ENCODE measurements around the gene GGA2. TPM values are rescaled to one million over a fixed set of nuclear protein-coding genes. Genes with fewer than 3 reads are reported as not detected.
A peak's percentile ranks its signal among the peaks of the same experiment; 100 is the strongest.

The GGA2 gene
- total RNA-seq, 8 experiments from 2014 or later, result 14.3 to 50.0 (median 19.8) TPM

DNA sequence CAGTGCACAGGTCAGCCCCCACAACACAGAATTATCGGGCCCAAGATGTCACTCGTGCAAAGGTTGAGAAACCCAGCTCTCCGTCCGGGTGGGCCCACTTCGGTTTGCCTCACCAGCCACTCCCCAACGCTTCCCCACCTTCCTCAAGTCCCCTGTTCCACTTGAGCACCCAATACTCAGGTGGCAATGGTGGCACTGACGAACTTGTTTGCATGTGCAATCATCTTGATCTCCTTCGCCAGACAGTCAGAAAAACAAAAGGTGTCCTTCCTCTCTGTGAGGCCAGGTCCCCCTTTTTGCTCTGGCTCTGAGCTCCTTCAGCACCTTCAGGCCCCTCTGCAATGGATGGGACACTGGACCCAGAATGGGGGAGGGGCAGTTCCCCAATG lies 3.7 kb downstream of the GGA2 start:
- H3K4me1 ChIP-seq (replicated peaks in 1 of 2), result peaks cover 34 to 35% of the 10 kb centered on the region in 2 donors
- ATAC-seq (replicated peaks in 6 of 8), result no peak
- H3K27ac ChIP-seq, result no peak overlapping the region
- H3K4me3 ChIP-seq, result no peak overlapping the region
- WGBS, 10 experiments, result 90 to 100% (median 95%) methylated on average over 2 to 6 of the region's 8 CpGs; no CpG with 5 or more reads in 6 of the 10 experiments
- in situ Hi-C loops (cut with MboI; ENCODE audit: low pct_unique_long_range_greater_than_20kb in 2 of 9, low sequenced_read_pairs in 9 of 9, unreplicated experiment in 9 of 9), result no loop called here

DNA sequence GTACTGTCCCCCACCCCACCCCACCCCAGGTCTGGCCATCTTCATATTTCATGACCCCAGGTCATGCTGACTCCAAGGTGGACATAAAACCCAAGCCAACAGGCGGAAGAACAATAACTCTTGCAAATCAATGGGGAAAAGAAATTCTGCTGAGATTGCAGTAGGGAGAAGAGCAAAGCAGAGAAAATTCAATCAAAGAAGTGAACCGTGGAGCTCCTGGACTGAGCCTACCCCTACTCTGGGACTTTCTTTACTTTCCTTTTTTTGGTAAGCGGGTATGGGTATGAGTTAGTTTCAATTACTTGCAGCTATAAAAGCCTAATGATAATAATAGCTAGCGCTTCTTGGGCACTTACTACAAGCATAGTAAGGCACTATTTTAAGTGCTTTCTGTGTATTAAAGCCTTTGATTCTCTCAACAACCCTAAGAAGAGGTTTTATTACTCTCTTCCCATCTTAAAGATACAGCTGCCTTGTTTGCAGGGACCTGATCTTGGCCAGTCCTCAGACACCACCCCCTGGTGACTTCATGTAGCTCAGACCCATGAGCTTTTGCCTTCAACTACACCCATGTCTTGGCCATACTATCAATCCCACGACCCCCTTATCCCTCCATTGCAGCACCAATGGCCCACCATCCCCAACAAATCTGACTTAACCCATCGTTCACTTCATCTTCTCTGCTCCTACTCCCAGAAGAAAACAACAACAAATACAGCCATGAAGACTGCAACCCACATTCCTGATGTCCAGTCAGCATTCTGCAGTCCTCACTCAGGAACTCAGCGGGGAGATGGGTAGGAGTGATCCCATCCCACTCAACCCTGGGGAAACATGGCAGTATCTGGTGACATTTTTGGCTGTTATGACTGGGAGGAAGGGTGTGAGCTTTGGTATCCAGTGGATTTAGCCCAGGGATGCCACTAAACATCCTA lies 4.4 kb downstream of the GGA2 start:
- WGBS, 10 experiments, result 0 to 100% (median 60%) methylated on average over 1 to 4 of the region's 7 CpGs; no CpG with 5 or more reads in 2 of the 10 experiments
- in situ Hi-C loops (cut with MboI; ENCODE audit: low pct_unique_long_range_greater_than_20kb in 2 of 9, low sequenced_read_pairs in 9 of 9, unreplicated experiment in 9 of 9), result no loop called here
- H3K27ac ChIP-seq, result no peak overlapping the region
- H3K4me3 ChIP-seq, result peak overlapping the region in 3 of 5 donors; percentile 6 to 12 (median 10)
- ATAC-seq (replicated peaks in 6 of 8), result no peak
- H3K4me1 ChIP-seq (replicated peaks in 1 of 2), result peaks cover 34 to 35% of the 10 kb centered on the region in 2 donors

DNA sequence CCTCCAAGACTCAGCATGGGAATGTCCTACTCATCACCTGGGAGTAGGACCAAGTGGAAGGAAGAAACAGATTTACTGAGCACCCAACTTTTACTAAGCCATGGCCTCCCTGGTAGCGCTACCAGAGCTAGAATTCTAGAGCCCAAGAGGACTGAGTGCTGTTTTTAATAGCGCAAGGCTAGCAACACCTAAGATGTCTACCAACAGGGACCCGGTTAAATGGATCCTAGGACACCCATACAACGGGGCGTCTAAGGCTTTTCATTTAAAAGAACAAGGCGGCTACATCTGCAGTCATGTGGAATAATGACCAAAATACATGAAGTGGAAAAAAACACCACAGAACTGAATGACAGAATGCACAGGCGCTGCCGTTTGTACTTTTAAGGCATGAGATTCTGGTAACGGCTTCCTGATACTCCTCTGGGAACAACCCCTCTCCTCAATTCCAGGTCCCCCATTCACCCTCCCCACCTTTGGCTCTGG lies 5.1 kb downstream of the GGA2 start:
- WGBS, 10 experiments, result 0 to 100% (median 78%) methylated on average over 1 to 9 of the region's 9 CpGs
- in situ Hi-C loops (cut with MboI; ENCODE audit: low pct_unique_long_range_greater_than_20kb in 2 of 9, low sequenced_read_pairs in 9 of 9, unreplicated experiment in 9 of 9), result no loop called here
- peak overlapping the region; percentile 11 to 64 for H3K27ac ChIP-seq
- peak overlapping the region in 3 of 5 donors; percentile 6 to 12 (median 10) for H3K4me3 ChIP-seq
- peaks cover 34 to 35% of the 10 kb centered on the region in 2 donors for H3K4me1 ChIP-seq (replicated peaks in 1 of 2)
- ATAC-seq (replicated peaks in 6 of 8), result peak in 4 of 8 experiments; percentile 1 to 17 (median 10)

DNA sequence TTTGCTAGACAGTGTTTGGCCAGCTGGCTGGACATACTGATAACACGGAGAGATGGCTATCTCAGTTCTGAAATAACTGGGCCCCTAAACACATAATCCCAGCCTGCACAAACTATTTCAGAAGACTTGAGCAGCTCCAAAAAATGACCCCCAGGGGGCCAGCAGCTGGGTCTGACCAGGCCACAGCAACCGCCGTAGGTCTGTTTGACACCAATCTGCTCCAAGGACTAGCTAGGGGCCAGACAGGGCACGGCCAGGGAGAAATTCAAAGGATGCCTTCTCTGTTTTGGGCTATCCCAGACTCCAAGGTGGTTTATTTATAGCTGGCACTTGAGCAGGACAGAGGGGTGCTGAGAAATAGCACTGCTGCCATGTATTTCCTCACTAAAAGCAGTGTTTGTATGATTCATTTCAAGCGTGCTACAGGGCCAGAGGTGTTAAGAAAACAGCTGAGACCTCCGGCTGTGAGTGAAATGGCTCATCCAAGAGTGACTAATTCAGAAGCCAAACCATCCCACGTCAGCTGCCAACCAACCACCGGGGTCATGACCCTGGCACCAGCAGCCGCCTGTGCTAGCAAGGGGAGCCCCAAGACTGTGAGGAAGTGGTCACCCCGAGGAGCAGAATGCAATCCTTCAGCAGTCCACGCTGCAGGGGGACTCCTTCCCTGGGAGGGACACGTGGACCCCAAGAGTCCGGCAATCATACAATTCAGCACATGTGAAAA lies 5.7 kb downstream of the GGA2 start:
- 9 to 80% (median 36%) methylated on average over 1 to 9 of the region's 13 CpGs; no CpG with 5 or more reads in 2 of the 10 experiments for WGBS, 10 experiments
- Histone ChIP-seq H3K4me1 (replicated peaks in 1 of 2) (peaks cover 34 to 35% of the 10 kb centered on the region in 2 donors), H3K27ac (peak overlapping the region; percentile 11 to 64), H3K4me3 (peak overlapping the region in 2 of 5 donors; percentile 6 to 10)
- in situ Hi-C loops (cut with MboI; ENCODE audit: low pct_unique_long_range_greater_than_20kb in 2 of 9, low sequenced_read_pairs in 9 of 9, unreplicated experiment in 9 of 9), result no loop called here
- ATAC-seq (replicated peaks in 6 of 8), result peak in 7 of 8 experiments; percentile 22 to 76 (median 67)

DNA sequence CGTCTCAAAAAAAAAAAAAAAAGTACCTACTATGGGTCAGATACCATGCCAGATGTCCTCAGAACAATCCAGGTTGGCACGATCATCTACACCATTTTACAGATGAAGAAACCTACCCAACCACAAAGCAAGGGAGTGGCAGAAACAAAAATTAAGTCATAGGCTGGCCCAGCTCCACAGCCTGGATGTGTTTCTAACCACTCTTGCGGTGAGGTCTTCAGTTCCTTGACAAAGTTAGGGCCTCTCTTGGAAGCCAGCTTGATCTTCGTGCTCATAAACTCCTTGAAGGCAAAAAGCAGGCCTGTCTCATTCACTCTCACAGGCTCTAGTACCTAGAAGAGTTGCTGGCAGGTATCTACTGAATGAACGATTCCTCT lies 6.2 kb downstream of the GGA2 start:
- Histone ChIP-seq H3K4me3 (no peak overlapping the region), H3K4me1 (replicated peaks in 1 of 2) (peaks cover 34 to 35% of the 10 kb centered on the region in 2 donors), H3K27ac (no peak overlapping the region)
- ATAC-seq (replicated peaks in 6 of 8), result peak in 2 of 8 experiments; percentile 4 to 13
- 20 to 100% (median 96%) methylated on average over 1 to 3 of the region's 5 CpGs; no CpG with 5 or more reads in 1 of the 10 experiments for WGBS, 10 experiments
- in situ Hi-C loops (cut with MboI; ENCODE audit: low pct_unique_long_range_greater_than_20kb in 2 of 9, low sequenced_read_pairs in 9 of 9, unreplicated experiment in 9 of 9), result no loop called here

DNA sequence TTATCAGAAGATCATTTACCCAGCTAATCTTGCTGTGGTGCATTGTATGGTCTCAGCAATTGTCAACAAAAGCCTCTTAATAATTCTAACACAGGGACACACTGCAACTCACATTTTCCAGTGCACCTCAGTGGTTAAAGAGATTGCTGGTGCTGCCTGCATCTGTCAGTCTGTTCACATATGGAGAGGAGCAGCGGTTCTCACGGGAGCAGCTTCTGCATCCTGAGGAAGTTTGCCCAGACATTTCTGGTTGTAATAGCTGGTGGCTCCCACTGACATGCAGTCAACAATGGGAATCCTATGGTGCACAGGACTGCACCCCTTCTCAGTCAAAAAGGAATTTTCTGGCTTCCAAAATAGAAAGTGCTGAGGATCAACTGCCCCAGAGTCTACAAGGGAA lies 7.8 kb downstream of the GGA2 start:
- 75 to 100% (median 92%) methylated on average over 1 to 2 of the region's 2 CpGs; no CpG with 5 or more reads in 7 of the 10 experiments for WGBS, 10 experiments
- in situ Hi-C loops (cut with MboI; ENCODE audit: low pct_unique_long_range_greater_than_20kb in 2 of 9, low sequenced_read_pairs in 9 of 9, unreplicated experiment in 9 of 9), result no loop called here

DNA sequence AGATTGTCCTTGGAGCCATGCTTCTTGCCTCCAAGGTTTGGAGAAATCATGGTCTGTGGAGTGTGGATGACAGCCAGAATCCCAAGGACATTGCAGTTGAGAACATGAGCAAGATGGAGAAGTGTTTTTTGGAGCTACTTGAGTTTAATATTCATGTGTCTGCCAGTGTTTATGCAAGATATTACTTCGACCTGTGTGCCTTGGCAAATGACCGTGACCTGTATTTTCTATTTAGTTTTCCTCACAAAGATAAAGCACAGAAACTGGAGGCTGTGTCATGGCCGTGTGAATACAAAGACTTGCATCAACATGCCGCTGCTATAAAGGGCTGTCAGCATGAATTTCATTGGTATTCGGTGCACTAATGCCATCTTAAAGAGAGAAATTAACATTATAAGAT lies 9.0 kb downstream of the GGA2 start:
- 58 to 100% (median 84%) methylated on average over 2 to 5 of the region's 5 CpGs for WGBS, 10 experiments
- Histone ChIP-seq H3K4me1 (replicated peaks in 1 of 2) (peaks cover 27 to 29% of the 10 kb centered on the region in 2 donors), H3K4me3 (no peak overlapping the region), H3K27ac (no peak overlapping the region)
- no peak for ATAC-seq (replicated peaks in 6 of 8)
- in situ Hi-C loops (cut with MboI; ENCODE audit: low pct_unique_long_range_greater_than_20kb in 2 of 9, low sequenced_read_pairs in 9 of 9, unreplicated experiment in 9 of 9), result no loop called here

More for the DNA sequence above, 7.8 kb downstream of the GGA2 start:
- peaks cover 29% of the 10 kb centered on the region in 2 donors for H3K4me1 ChIP-seq (replicated peaks in 1 of 2)
- H3K27ac ChIP-seq, result no peak overlapping the region
- H3K4me3 ChIP-seq, result no peak overlapping the region
- ATAC-seq (replicated peaks in 6 of 8), result no peak

DNA sequence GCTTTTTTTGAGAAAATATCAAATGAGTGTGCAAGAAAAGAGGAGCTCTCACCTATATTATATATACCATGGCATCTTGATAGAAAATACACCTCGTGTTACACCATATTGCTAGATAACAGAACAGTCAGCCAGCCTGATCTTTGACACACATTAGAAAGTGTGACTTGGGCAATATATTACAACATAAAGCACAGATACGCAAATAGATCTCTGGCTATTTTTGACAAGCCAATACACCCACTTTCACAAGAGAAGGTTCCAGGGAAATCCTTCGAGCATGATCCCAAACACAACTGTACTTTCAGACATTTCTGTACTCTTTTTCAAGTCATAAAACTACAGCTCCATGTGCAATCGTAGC lies 9.4 kb downstream of the GGA2 start:
- H3K4me3 ChIP-seq, result no peak overlapping the region
- ATAC-seq (replicated peaks in 6 of 8), result no peak
- H3K4me1 ChIP-seq (replicated peaks in 1 of 2), result peaks cover 22 to 26% of the 10 kb centered on the region in 2 donors
- 21 to 86% (median 65%) methylated on average over 1 to 4 of the region's 4 CpGs; no CpG with 5 or more reads in 3 of the 10 experiments for WGBS, 10 experiments
- no peak overlapping the region for H3K27ac ChIP-seq
- in situ Hi-C loops (cut with MboI; ENCODE audit: low pct_unique_long_range_greater_than_20kb in 2 of 9, low sequenced_read_pairs in 9 of 9, unreplicated experiment in 9 of 9), result no loop called here

DNA sequence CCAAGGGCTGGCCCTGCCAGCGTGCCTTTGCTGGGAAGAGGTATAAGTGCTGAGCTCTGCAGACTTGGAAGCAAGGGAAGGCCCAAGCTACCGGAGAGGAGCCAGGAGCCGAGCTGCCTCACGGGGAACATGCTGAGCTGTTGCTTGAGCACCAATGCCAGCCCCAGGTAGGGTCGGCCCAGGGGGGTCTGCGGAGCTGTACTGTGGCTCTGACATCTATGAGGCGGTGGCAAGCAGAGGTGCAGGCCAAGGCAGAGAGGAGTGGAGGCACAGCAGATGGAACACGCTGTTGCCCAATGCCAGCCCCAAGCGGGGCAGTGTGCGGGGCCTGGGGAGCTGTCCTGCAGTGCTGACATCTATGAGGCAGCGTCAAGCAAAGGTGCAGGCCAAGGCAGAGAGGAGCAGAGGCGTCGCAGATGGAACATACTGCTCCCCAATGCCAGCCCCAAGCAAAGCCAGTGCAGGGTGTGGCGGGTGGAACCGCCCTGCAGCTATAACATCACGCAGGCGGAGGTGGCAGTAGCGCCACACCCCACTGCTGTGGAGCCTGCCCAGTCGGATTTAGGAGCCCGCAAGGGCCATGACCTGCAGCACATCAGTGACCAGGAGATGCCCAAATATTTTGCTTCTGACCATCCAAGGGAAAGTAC lies 10.0 kb downstream of the GGA2 start:
- Histone ChIP-seq H3K27ac (no peak overlapping the region), H3K4me1 (replicated peaks in 1 of 2) (peaks cover 18 to 21% of the 10 kb centered on the region in 2 donors), H3K4me3 (no peak overlapping the region)
- ATAC-seq (replicated peaks in 6 of 8), result peak in 2 of 8 experiments; percentile 10 to 60
- in situ Hi-C loops (cut with MboI; ENCODE audit: low pct_unique_long_range_greater_than_20kb in 2 of 9, low sequenced_read_pairs in 9 of 9, unreplicated experiment in 9 of 9), result no loop called here
- 80 to 100% (median 94%) methylated on average over 1 to 17 of the region's 20 CpGs; no CpG with 5 or more reads in 5 of the 10 experiments for WGBS, 10 experiments

DNA sequence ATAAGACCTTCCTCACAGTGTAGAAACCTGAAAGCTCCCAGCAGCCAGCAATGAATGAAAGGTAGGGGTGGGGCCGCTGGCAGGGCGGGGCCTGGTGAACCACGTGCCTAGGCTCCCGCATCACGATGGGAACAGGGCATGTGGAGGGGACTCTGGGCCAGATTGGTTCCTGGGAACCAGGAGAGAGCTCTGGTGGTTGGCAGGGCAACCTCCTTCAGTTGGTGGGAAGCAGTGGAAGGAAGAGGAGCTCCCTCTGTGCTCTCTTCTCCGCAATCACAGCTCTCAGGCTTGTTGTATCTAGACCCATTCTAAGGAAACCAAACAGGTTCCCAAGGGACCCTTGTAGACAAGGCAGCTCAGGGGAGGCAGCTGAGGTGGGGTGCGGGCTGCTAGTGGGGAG lies 10.5 kb downstream of the GGA2 start:
- in situ Hi-C loops (cut with MboI; ENCODE audit: low pct_unique_long_range_greater_than_20kb in 2 of 9, low sequenced_read_pairs in 9 of 9, unreplicated experiment in 9 of 9), result loop anchor here in 1 of 9 experiments (25.0 kb wide), 1 partner anchor 112 kb away; no protein-coding TSS in a partner anchor
- no peak overlapping the region for H3K4me3 ChIP-seq
- no peak overlapping the region for H3K27ac ChIP-seq
- peaks cover 13 to 15% of the 10 kb centered on the region in 2 donors for H3K4me1 ChIP-seq (replicated peaks in 1 of 2)
- 20 to 100% (median 100%) methylated on average over 1 of the region's 7 CpGs; no CpG with 5 or more reads in 7 of the 10 experiments for WGBS, 10 experiments
- peak in 1 of 8 experiments; percentile 26 for ATAC-seq (replicated peaks in 6 of 8)

DNA sequence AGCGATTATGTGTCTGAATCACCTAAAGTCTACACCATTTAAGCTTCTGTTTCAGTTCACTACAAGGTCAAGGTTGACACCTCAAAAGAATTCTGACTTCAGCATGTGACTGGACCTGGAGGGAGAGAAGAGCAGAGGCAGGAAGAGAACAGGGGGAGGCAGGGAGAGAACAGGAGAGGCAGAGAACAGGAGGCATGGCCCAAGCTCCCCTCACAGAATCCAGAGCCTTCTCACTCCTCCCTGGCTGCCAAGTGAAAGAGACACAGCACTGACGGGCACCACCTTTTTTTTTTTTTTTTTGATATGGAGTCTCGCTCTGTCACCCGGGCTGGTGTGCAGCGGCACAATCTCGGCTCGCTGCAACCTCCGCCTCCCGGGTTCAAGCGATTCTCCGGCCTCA lies 11.4 kb downstream of the GGA2 start:
- in situ Hi-C loops (cut with MboI; ENCODE audit: low pct_unique_long_range_greater_than_20kb in 2 of 9, low sequenced_read_pairs in 9 of 9, unreplicated experiment in 9 of 9), result loop anchor here in 1 of 9 experiments (25.0 kb wide), 1 partner anchor 112 kb away; no protein-coding TSS in a partner anchor
- ATAC-seq (replicated peaks in 6 of 8), result no peak
- Histone ChIP-seq H3K27ac (no peak overlapping the region), H3K4me1 (replicated peaks in 1 of 2) (peaks cover 4 to 6% of the 10 kb centered on the region in 2 donors), H3K4me3 (no peak overlapping the region)
- WGBS, 10 experiments, result 0 to 100% (median 92%) methylated on average over 1 to 10 of the region's 11 CpGs; no CpG with 5 or more reads in 4 of the 10 experiments

DNA sequence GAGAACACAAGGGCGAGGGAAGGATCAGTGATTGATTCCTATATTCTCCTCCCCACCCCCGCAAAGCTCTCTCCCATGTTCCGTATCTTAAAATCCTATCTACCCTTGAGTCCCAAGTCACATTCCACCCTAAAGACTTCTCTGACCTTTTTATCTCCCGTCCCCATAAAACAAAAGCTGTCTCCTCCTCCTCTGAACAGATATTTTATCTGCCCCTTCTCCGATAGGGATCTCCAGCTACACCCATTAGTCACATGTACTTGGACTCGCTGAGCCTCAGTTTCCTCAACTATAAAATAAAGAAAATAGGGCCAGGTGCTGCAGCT lies 12.8 kb downstream of the GGA2 start:
- ATAC-seq (replicated peaks in 6 of 8), result no peak
- in situ Hi-C loops (cut with MboI; ENCODE audit: low pct_unique_long_range_greater_than_20kb in 2 of 9, low sequenced_read_pairs in 9 of 9, unreplicated experiment in 9 of 9), result loop anchor here in 1 of 9 experiments (25.0 kb wide), 1 partner anchor 110 kb away; no protein-coding TSS in a partner anchor
- WGBS, 10 experiments, result 60 to 100% (median 95%) methylated on average over 1 to 5 of the region's 6 CpGs; no CpG with 5 or more reads in 1 of the 10 experiments
- H3K27ac ChIP-seq, result no peak overlapping the region
- no peaks in the 10 kb centered on the region for H3K4me1 ChIP-seq (replicated peaks in 1 of 2)
- no peak overlapping the region for H3K4me3 ChIP-seq

All from motor neuron (in vitro differentiated cells).